ENCODE results near the gene LGALS3BP. TPM values are rescaled to one million over a fixed set of nuclear protein-coding genes. Genes with fewer than 3 reads are reported as not detected.

Gene LGALS3BP
- total and polyA plus RNA-seq, 2 of the 8 experiments (the other 6 are each of a cell fraction or from before 2014, with no cell fraction given): 56.1 to 61.6 TPM

DNA sequence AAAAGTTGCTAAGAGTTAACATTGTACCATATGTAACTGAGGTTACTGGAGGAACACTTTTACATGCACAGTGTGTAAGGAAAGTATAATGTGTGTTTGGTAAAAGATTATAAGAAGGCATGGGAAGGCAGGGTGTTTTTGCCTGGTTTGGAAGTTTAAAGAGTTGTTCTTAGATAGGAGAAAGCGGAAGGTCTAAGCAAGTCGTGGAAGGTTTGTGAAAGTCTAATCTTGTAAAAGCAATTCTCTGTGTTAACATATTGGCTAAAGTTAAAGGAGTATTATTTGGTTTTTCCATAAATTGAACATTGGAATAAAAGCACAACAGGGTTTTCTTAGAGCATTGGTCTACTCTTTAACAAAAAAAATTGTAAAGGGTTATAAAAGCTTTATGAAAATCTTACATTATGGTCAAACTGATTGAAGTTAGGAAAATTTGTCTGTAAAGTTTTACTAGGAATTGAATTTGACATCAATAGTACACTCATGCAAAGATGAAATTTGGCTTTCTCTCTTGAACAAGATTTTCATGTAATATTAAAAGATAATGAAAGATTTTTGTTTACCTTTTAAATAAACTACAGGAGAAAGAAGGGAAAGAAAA lies 34.5 kb upstream of the LGALS3BP start (continued):
- TF ChIP-seq ASH2L (IDR thresholded peaks at IDR 0.05; ENCODE audit: low read length) (no peak), ATF3 (IDR thresholded peaks at IDR 0.05; ENCODE audit: insufficient read depth, low read depth, low read length) (no peak), TBP (IDR thresholded peaks at IDR 0.05; ENCODE audit: low read depth, low read length) (no peak), EGR1 (IDR thresholded peaks at IDR 0.05; ENCODE audit: borderline replicate concordance, low read depth, low read length) (no peak), SAP30 (IDR thresholded peaks at IDR 0.05; ENCODE audit: insufficient read depth, insufficient replicate concordance, low read length) (no peak), YY1 (IDR thresholded peaks at IDR 0.05; ENCODE audit: low read depth, low read length) (no peak), CHD1 (IDR thresholded peaks at IDR 0.05; ENCODE audit: low read depth, low read length) (no peak)

All from H1 (cell line).